Measurements from ENCODE around the gene PFKFB2. TPM values are rescaled to one million over a fixed set of nuclear protein-coding genes. Genes with fewer than 3 reads are reported as not detected.

PFKFB2 gene
- total RNA-seq, 6 experiments from 2014 or later = 2.9 to 6.1 (median 5.1) TPM

DNA sequence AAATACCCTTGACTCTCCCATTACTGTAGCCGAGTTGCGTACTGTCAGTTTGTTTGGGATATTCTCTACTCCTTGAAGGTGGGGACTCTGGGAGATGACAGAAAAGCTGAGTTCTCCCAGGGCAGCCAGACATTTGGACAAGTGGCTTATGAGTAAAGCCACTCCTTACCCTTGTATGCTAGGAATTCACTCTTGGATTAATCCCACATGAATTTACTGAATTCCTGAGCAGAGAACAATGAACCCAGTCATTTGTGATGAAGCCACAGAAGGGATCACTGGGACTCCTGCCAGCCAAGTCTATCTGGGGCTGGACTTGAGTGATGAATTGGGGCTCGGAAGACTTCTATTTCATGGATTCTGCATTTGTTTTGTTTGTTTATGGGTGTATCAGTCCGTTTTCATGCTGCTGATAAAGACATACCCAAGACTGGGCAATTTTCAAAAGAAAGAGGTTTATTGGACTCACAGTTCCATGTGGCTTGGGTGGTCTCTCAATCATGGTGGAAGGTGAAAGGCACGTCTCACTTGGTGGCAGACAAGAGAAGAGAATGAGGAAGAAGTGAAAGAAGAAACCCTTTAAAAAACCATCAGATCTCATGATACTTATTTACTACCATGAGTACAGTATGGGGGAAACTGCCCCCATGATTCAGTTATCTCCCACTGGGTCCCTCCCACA, 45.6 kb upstream of the PFKFB2 start:
- WGBS (ENCODE audit: insufficient coverage, low coverage, low lambda C conversion rate, missing lambda C conversion rate) = 82% methylated on average over 3 of the region's 5 CpGs
- ATAC-seq = no peak
- Histone ChIP-seq H3K27ac (no peak overlapping the region), H3K36me3 (no peaks in the 10 kb centered on the region), H3K9me3 (no peaks in the 10 kb centered on the region), H3K27me3 (no peaks in the 10 kb centered on the region), H3K4me1 (peaks cover 0 to 18% (median 6%) of the 10 kb centered on the region in 4 donors), H3K4me3 (no peak overlapping the region)
- TF ChIP-seq, protein P1, sequence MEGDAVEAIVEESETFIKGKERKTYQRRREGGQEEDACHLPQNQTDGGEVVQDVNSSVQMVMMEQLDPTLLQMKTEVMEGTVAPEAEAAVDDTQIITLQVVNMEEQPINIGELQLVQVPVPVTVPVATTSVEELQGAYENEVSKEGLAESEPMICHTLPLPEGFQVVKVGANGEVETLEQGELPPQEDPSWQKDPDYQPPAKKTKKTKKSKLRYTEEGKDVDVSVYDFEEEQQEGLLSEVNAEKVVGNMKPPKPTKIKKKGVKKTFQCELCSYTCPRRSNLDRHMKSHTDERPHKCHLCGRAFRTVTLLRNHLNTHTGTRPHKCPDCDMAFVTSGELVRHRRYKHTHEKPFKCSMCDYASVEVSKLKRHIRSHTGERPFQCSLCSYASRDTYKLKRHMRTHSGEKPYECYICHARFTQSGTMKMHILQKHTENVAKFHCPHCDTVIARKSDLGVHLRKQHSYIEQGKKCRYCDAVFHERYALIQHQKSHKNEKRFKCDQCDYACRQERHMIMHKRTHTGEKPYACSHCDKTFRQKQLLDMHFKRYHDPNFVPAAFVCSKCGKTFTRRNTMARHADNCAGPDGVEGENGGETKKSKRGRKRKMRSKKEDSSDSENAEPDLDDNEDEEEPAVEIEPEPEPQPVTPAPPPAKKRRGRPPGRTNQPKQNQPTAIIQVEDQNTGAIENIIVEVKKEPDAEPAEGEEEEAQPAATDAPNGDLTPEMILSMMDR (IDR thresholded peaks at IDR 0.05) = no peak
- no peak for TF ChIP-seq POLR2A (IDR thresholded peaks at IDR 0.05)
- no peak for DNase-seq
- intact Hi-C loops (cut with DNase I) = no loop called here

DNA sequence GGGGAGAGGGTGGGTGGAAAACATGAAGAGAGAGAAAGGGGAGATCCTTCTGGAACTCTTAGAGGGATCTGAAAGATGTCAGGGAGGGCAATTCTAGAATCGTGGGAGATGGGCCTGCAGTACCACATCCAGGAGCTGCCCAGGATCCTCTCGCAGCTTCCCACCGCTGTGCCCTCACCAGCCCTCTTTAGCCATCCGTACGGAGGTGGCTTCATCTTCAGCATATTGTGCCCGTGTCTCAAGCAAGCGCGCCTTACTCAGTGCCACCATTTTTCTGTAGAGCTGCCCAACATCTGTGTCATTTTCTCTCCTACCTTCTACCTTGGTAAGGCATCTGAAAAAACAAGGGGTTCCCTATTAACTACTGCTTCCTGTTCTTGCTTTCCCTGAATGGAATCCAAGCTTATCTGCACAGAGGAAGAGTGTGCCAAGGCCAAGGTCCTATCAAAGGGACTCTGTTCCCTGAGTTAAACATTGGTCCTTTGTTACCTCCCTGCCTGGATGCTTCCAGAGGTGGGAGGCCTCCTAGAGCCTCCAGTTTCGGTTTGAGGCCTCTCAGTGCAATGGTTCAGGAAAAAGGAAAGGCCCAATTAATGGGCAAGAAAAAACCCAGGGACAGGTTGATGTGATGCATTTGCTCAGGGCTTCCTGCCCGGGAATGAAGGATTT, 43.8 kb upstream of the PFKFB2 start:
- Histone ChIP-seq H3K4me1 (peaks cover 0 to 18% (median 6%) of the 10 kb centered on the region in 4 donors), H3K27ac (no peak overlapping the region), H3K36me3 (no peaks in the 10 kb centered on the region), H3K9me3 (no peaks in the 10 kb centered on the region), H3K4me3 (no peak overlapping the region), H3K27me3 (no peaks in the 10 kb centered on the region)
- TF ChIP-seq, protein P1 (IDR thresholded peaks at IDR 0.05) = no peak
- no peak for TF ChIP-seq POLR2A (IDR thresholded peaks at IDR 0.05)
- peak in 1 of 4 donors; percentile 19 for ATAC-seq
- DNase-seq = no peak
- intact Hi-C loops (cut with DNase I) = no loop called here
- WGBS (ENCODE audit: insufficient coverage, low coverage, low lambda C conversion rate, missing lambda C conversion rate) = 94% methylated on average over 8 of the region's 10 CpGs

DNA sequence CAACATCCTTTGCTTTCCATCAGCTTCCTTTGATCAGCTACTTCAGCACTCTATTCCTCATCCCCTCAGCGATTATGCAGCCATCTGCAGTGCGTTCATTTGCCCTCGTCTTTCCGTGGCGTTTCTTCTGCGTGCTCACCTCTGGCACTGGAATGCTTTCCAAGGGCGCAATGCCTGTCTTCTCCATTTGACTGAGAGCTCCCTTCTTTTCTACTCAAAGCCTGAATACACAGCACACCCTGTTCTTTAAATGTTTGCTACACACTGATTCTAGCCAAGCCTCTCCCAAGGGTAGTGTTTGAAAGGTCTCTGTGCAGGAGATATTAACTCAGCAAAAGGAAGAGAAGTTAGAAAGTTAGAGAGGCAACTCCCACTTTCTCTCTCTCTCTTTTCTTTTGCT, 43.1 kb upstream of the PFKFB2 start:
- 73% methylated on average over 7 of the region's 7 CpGs for WGBS (ENCODE audit: insufficient coverage, low coverage, low lambda C conversion rate, missing lambda C conversion rate)
- Histone ChIP-seq H3K36me3 (no peaks in the 10 kb centered on the region), H3K9me3 (no peaks in the 10 kb centered on the region), H3K27ac (no peak overlapping the region), H3K4me1 (peaks cover 0 to 12% (median 5%) of the 10 kb centered on the region in 4 donors), H3K4me3 (no peak overlapping the region), H3K27me3 (no peaks in the 10 kb centered on the region)
- ATAC-seq (no peak), DNase-seq (no peak)
- intact Hi-C loops (cut with DNase I) = no loop called here
- TF ChIP-seq, protein P1 (IDR thresholded peaks at IDR 0.05) = no peak
- no peak for TF ChIP-seq POLR2A (IDR thresholded peaks at IDR 0.05)

DNA sequence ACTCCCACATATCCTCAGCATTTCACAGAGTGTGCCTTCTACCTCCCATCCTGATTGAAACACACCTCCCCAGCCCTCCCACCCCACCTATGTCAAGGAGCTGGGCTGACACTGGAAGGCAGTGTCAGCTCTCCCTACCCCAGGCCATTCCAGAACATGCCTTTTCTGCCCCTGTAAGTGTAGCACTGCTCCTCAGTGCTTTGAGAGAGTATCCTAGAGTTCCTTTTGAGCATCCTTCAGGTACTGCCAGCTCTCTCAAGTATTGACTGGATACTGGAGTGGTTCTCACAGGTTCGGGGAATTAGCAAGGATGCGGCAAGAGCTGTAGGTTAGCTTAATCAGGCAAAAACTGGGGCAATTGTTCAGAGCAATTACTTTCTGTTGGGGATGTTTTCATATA, 42.3 kb upstream of the PFKFB2 start:
- intact Hi-C loops (cut with DNase I) = no loop called here

More for the DNA sequence above, 42.3 kb upstream of the PFKFB2 start:
- DNase-seq = no peak
- ATAC-seq = no peak
- 100% methylated on average over 2 of the region's 2 CpGs for WGBS (ENCODE audit: insufficient coverage, low coverage, low lambda C conversion rate, missing lambda C conversion rate)
- no peak overlapping the region for H3K4me3 ChIP-seq
- H3K27ac ChIP-seq = no peak overlapping the region
- TF ChIP-seq, protein P1 (IDR thresholded peaks at IDR 0.05) = no peak
- TF ChIP-seq POLR2A (IDR thresholded peaks at IDR 0.05) = no peak
- no peaks in the 10 kb centered on the region for H3K27me3 ChIP-seq
- no peaks in the 10 kb centered on the region for H3K9me3 ChIP-seq
- peaks cover 0 to 6% (median 2%) of the 10 kb centered on the region in 4 donors for H3K4me1 ChIP-seq
- H3K36me3 ChIP-seq = no peaks in the 10 kb centered on the region
